ENCODE data around the gene ANKRD13C.

- TF ChIP-seq EP300 (IDR thresholded peaks at IDR 0.05) (no peak), POLR2AphosphoS5 (IDR thresholded peaks at IDR 0.05) (no peak), POLR2A (IDR thresholded peaks at IDR 0.05) (no peak)
- TF ChIP-seq, protein P1, sequence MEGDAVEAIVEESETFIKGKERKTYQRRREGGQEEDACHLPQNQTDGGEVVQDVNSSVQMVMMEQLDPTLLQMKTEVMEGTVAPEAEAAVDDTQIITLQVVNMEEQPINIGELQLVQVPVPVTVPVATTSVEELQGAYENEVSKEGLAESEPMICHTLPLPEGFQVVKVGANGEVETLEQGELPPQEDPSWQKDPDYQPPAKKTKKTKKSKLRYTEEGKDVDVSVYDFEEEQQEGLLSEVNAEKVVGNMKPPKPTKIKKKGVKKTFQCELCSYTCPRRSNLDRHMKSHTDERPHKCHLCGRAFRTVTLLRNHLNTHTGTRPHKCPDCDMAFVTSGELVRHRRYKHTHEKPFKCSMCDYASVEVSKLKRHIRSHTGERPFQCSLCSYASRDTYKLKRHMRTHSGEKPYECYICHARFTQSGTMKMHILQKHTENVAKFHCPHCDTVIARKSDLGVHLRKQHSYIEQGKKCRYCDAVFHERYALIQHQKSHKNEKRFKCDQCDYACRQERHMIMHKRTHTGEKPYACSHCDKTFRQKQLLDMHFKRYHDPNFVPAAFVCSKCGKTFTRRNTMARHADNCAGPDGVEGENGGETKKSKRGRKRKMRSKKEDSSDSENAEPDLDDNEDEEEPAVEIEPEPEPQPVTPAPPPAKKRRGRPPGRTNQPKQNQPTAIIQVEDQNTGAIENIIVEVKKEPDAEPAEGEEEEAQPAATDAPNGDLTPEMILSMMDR (IDR thresholded peaks at IDR 0.05) = no peak
Observed at GRCh38 chr1:70222716-70223235, 131.7 kb downstream of the ANKRD13C start.
